ENCODE results near the gene IFT27.

IFT27 gene

DNA sequence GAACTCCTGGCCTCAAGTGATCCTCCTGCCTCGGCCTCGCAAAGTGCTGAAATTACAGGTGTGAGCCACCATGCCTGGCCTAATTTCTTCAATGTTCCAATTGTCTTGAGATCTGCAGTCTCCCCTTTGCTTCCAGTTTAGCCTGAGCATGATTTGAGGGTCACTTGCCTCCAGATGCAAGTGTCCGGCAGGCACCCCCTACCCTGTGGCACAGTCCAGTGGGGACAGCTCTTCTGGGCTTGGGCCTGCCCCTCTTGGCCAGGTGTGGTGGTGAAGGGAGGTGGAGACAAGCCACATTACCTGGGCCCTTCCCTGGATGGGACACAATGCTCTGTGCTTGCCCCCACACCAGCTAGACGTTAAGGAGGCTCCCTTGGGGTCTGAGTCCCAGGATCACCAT is 51.1 kb downstream of the IFT27 start:
- DNase-seq (ENCODE audit: low read depth): no peak

DNA sequence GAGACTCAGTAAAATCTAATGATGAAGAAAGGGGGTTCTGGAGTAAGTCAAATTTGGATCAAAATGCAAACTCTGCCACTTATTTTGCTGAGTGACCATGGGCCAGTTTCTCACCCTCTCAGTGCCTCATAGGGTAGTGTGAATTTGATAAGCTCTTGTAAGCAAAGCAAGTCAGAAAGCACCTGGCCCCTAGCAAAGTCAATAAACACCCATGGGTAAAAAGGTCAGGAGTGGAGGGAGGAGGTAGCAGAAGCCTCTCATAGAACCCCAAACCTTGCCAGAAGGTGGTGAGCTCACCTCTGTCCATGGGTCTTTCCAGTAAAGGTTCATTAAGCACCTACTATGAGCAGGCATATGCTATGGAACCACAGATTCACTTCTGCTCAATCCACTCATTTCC is 53.9 kb downstream of the IFT27 start:
- DNase-seq (ENCODE audit: low read depth): no peak

DNA sequence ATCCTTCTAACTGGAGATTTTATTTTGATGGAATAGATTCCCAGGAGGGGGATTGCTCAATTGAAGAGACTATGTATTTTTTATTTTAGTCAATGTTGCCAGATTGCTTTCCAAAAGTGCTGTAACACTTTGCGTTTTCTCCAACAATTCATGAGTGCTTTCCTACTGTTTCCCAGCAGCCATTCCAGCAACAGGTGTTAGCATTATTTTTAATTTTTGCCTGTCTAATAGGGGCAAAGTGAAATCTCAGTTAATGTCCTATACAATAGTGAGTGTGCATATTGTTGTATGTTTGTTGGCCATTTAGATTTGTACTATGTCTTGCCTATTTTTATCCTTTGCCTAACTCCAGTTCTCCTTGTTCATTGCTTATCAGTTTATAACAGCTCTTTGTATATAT is 60.3 kb downstream of the IFT27 start:
- no peak for DNase-seq (ENCODE audit: low read depth)

DNA sequence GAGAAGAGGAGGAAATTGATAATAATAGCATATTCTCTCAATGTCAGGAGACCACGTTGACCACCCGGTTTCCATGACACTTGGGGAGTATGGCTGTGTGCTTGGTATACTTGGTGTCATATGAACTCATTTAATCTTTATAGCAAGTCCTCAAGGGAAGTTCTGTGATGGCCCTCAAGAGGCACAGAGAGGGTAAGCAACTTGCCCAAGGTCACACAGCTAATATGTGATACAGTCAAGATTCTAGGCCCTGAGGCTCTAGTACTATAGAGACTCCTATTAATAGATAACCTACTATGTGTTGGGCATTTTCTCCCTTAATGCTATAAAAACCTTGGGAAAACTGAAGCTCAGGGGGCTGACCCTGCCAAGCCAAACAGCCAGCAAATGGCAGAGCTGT is 61.8 kb downstream of the IFT27 start:
- no peak for DNase-seq (ENCODE audit: low read depth)

DNA sequence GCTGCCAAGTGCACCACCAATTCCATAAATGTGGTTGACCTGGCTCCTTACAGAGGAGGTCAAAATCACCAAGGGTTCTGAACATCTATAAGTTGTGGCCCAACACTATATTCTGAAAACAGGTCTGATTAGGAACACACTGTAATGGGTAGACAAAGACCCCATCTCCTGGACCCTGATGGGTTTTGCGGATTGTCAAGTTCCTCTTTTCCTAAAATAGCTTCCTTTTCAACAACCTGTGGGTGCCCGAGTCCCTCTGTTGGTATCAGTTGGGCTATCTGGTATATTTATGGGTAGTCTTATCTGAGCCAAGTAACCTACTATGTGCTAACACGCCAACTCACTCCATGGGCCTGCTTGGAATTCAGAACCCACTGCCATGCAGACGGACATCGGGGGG is 62.5 kb downstream of the IFT27 start:
- DNase-seq (ENCODE audit: low read depth): no peak

Measured in activated T-helper 9 cell treated with anti-CD3 and anti-CD28 coated beads, Interleukin-2, amount 50 U/mL, for 16 hours (primary cell).